Right lobe of liver (tissue), 4 donors: ENCODE results near the gene ALG9.

Source experiments
- POLR2A ChIP-seq: fragments of 450-650 bp; IDR thresholded peaks from one replicate; pipeline ENCODE4 v1.6.1; 2017; ENCODE audit warnings: antibody characterized with exemption, mild to moderate bottlenecking
- TF ChIP-seq, protein P1 (sequence below), 4 donors: fragments of 200-600 bp in 3 of 4; fragments of 450-650 bp in 1 of 4; IDR thresholded peaks; one replicate each; pipeline versions ENCODE4 v1.5.1 to v1.8.0; 2016 to 2022; ENCODE audit warnings: antibody characterized with exemption in 4 of 4, mild to moderate bottlenecking in 2 of 4
- donor health status: DM: no; HTN: no; CAD: no.
- donor health status: DM: no; HTN: no; CAD: no.
- donor health status: DM: no; HTN: yes; CAD: no.

DNA sequence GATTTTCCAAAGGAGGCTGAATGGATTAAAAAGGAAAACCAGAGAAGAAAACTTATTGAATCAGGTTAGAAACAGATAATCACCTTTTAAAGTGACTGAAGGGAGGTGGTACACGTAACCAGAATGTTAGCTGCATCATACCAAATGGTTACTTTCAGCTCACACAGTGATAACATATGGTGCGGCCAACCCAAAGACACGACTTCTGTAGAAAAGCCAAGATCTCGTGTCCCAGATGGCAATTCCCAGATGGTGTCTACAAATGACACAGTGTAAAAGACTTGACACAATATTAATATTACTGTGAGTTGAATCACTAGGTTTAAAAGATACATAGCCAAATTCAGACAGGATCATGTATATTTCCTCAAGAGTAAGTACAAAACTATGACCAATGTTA lies 110.3 kb downstream of the ALG9 start:
- TF ChIP-seq, protein P1, sequence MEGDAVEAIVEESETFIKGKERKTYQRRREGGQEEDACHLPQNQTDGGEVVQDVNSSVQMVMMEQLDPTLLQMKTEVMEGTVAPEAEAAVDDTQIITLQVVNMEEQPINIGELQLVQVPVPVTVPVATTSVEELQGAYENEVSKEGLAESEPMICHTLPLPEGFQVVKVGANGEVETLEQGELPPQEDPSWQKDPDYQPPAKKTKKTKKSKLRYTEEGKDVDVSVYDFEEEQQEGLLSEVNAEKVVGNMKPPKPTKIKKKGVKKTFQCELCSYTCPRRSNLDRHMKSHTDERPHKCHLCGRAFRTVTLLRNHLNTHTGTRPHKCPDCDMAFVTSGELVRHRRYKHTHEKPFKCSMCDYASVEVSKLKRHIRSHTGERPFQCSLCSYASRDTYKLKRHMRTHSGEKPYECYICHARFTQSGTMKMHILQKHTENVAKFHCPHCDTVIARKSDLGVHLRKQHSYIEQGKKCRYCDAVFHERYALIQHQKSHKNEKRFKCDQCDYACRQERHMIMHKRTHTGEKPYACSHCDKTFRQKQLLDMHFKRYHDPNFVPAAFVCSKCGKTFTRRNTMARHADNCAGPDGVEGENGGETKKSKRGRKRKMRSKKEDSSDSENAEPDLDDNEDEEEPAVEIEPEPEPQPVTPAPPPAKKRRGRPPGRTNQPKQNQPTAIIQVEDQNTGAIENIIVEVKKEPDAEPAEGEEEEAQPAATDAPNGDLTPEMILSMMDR (IDR thresholded peaks at IDR 0.05): no peak
- no peak for TF ChIP-seq POLR2A
